Tibial nerve (tissue), 4 donors: ENCODE results near the gene CTTNBP2. TPM values are rescaled to one million over a fixed set of nuclear protein-coding genes. Genes with fewer than 3 reads are reported as not detected.

Experiments
- DNase-seq, 2 donors: peaks; one replicate each; pipeline ENCODE4 v3.0.0-alpha.2; 2019; ENCODE audit warnings: low spot score in 2 of 2
- H3K27ac ChIP-seq, 4 donors: fragments of 200-600 bp; sonication (generic) in 3 of 4; one replicate each; pipeline ENCODE4 v1.5.1; 2017 to 2019; ENCODE audit warnings: mild to moderate bottlenecking in 1 of 4
- H3K27me3 ChIP-seq, 2 donors: fragments of 200-600 bp; sonication (generic) in 1 of 2; one replicate each; pipeline versions ENCODE4 v1.5.1 to v1.6.0; 2017 to 2019
- H3K36me3 ChIP-seq, 3 donors: fragments of 200-600 bp; sonication (generic); one replicate each; pipeline ENCODE4 v1.5.1; 2018 to 2019
- H3K4me1 ChIP-seq, 4 donors: fragments of 200-600 bp; sonication (generic) in 3 of 4; one replicate each; pipeline ENCODE4 v1.5.1; 2017 to 2019
- H3K4me3 ChIP-seq, 4 donors: fragments of 200-600 bp; sonication (generic) in 3 of 4; one replicate each; pipeline ENCODE4 v1.5.1; 2017 to 2019; ENCODE audit warnings: mild to moderate bottlenecking in 1 of 4, moderate library complexity in 1 of 4
- H3K9me3 ChIP-seq, 4 donors: fragments of 200-600 bp; sonication (generic) in 3 of 4; one replicate each; pipeline ENCODE4 v1.5.1; 2017 to 2019
- CTCF ChIP-seq, 5 experiments: fragments of 200-600 bp in 3 of 5; fragments of 450-650 bp in 2 of 5; sonication (generic) in 3 of 5; IDR thresholded peaks; one replicate each; pipeline ENCODE4 v1.5.1; 2016 to 2019; ENCODE audit warnings: antibody characterized with exemption in 5 of 5, mild to moderate bottlenecking in 3 of 5, moderate library complexity in 2 of 5
- EP300 ChIP-seq, 2 donors: sonication (generic); formaldehyde crosslinking; IDR thresholded peaks; one replicate each; pipeline ENCODE4 v1.6.1; 2017; ENCODE audit warnings: antibody characterized with exemption in 2 of 2, mild to moderate bottlenecking in 1 of 2
- POLR2A ChIP-seq, 2 donors: fragments of 450-650 bp; IDR thresholded peaks; one replicate each; pipeline ENCODE4 v1.6.1; 2017; ENCODE audit warnings: antibody characterized with exemption in 2 of 2, mild to moderate bottlenecking in 2 of 2, moderate library complexity in 2 of 2
- WGBS, 2 donors: methylation state at CpG; one replicate each; pipeline ENCODE4 v1.1.5; 2018; 5-methylcytosine and 5-hydroxymethylcytosine counted together
- total RNA-seq, 4 donors: library from RNA; depleted of rRNA; stranded (reverse); fragments of >200 nt; gene quantifications; one replicate each; pipeline ENCODE4 v1.1.0, GENCODE V29; 2016

Gene CTTNBP2
- total RNA-seq, 4 donors from 2014 or later: 12.9 to 19.3 (median 17.1) TPM

GRCh38 chr7:117759950-117760640 lies 113.1 kb downstream of the CTTNBP2 start:
- Histone ChIP-seq H3K36me3 (peaks cover 0 to 28% (median 0%) of the 10 kb centered on the region in 3 donors), H3K9me3 (no peaks in the 10 kb centered on the region), H3K4me1 (no peaks in the 10 kb centered on the region), H3K4me3 (no peak overlapping the region), H3K27me3 (no peaks in the 10 kb centered on the region), H3K27ac (no peak overlapping the region)
- no peak for TF ChIP-seq POLR2A (IDR thresholded peaks at IDR 0.05)
- no peak for TF ChIP-seq CTCF (IDR thresholded peaks at IDR 0.05)
- no peak for TF ChIP-seq EP300 (IDR thresholded peaks at IDR 0.05)
- 58 to 65% methylated on average over 9 of the region's 9 CpGs for WGBS, 2 donors
- no peak for DNase-seq

GRCh38 chr7:117757440-117757839 lies 115.8 kb downstream of the CTTNBP2 start:
- Histone ChIP-seq H3K36me3 (peaks cover 0 to 33% (median 0%) of the 10 kb centered on the region in 3 donors), H3K4me3 (no peak overlapping the region), H3K27ac (no peak overlapping the region), H3K9me3 (no peaks in the 10 kb centered on the region), H3K4me1 (no peaks in the 10 kb centered on the region), H3K27me3 (no peaks in the 10 kb centered on the region)
- WGBS, 2 donors: 90 to 95% methylated on average over 4 of the region's 4 CpGs
- TF ChIP-seq CTCF (IDR thresholded peaks at IDR 0.05) (no peak), POLR2A (IDR thresholded peaks at IDR 0.05) (no peak), EP300 (IDR thresholded peaks at IDR 0.05) (no peak)
- no peak for DNase-seq

GRCh38 chr7:117756586-117757085 lies 116.6 kb downstream of the CTTNBP2 start:
- no peaks in the 10 kb centered on the region for H3K27me3 ChIP-seq
- no peaks in the 10 kb centered on the region for H3K9me3 ChIP-seq
- no peak overlapping the region for H3K27ac ChIP-seq
- 84 to 87% methylated on average over 5 of the region's 5 CpGs for WGBS, 2 donors
- TF ChIP-seq POLR2A (IDR thresholded peaks at IDR 0.05): no peak
- no peak for TF ChIP-seq EP300 (IDR thresholded peaks at IDR 0.05)
- no peak for TF ChIP-seq CTCF (IDR thresholded peaks at IDR 0.05)
- no peak overlapping the region for H3K4me3 ChIP-seq
- DNase-seq: no peak
- H3K4me1 ChIP-seq: no peaks in the 10 kb centered on the region
- peaks cover 0 to 33% (median 0%) of the 10 kb centered on the region in 3 donors for H3K36me3 ChIP-seq

- Histone ChIP-seq H3K27ac (no peak overlapping the region), H3K9me3 (no peaks in the 10 kb centered on the region), H3K36me3 (peaks cover 0 to 30% (median 0%) of the 10 kb centered on the region in 3 donors), H3K4me1 (no peaks in the 10 kb centered on the region), H3K4me3 (no peak overlapping the region), H3K27me3 (no peaks in the 10 kb centered on the region)
- 57 to 62% methylated on average over 2 of the region's 2 CpGs for WGBS, 2 donors
- TF ChIP-seq EP300 (IDR thresholded peaks at IDR 0.05) (no peak), POLR2A (IDR thresholded peaks at IDR 0.05) (no peak)
- DNase-seq: no peak
These were observed 118.1 kb downstream of the CTTNBP2 start for GRCh38 chr7:117755136-117755535.

- no peak overlapping the region for H3K4me3 ChIP-seq
- DNase-seq: no peak
- 96 to 100% methylated on average over 1 of the region's 1 CpG for WGBS, 2 donors
- peak overlapping the region in 1 of 4 donors; percentile 13 for H3K27ac ChIP-seq
- H3K4me1 ChIP-seq: no peaks in the 10 kb centered on the region
- H3K36me3 ChIP-seq: peaks cover 0 to 18% (median 0%) of the 10 kb centered on the region in 3 donors
- H3K9me3 ChIP-seq: no peaks in the 10 kb centered on the region
- peak in 1 of 2 donors; percentile 7 for TF ChIP-seq EP300 (IDR thresholded peaks at IDR 0.05)
- TF ChIP-seq CTCF (IDR thresholded peaks at IDR 0.05): no peak
- H3K27me3 ChIP-seq: no peaks in the 10 kb centered on the region
These were observed 121.5 kb downstream of the CTTNBP2 start for GRCh38 chr7:117751775-117752174.
